Activated naive CD8-positive, alpha-beta T cell treated with anti-CD3 and anti-CD28 coated beads, Interleukin-2, amount 50 U/mL, for 24 hours (primary cell): ENCODE measurements around the gene ISL2.
"Not testable (repeated sequence)": the region's sequence is repeated elsewhere in the genome, so short reads cannot be mapped to it uniquely, and the experiment has no call there.

Source experiments
- ATAC-seq: fragments of 150-1000 bp; cut with Tn5 transposase; one replicate; pipeline ENCODE4 v1.10.0; 2021
- DNase-seq: peaks from one replicate; pipeline ENCODE4 v3.0.0; 2021
- H3K27ac Mint-ChIP-seq: one replicate; pipeline ENCODE4 v1.8.0; 2021; ENCODE audit warnings: mild to moderate bottlenecking, mixed read lengths
- H3K27me3 Mint-ChIP-seq: one replicate; pipeline ENCODE4 v1.8.0; 2021; ENCODE audit warnings: mixed read lengths
- H3K36me3 Mint-ChIP-seq: one replicate; pipeline ENCODE4 v1.8.0; 2021; ENCODE audit warnings: low read depth, mixed read lengths
- H3K4me1 Mint-ChIP-seq: one replicate; pipeline ENCODE4 v1.8.0; 2021; ENCODE audit warnings: mixed read lengths
- H3K4me3 Mint-ChIP-seq: one replicate; pipeline ENCODE4 v1.8.0; 2021; ENCODE audit warnings: mild to moderate bottlenecking, moderate library complexity, mixed read lengths
- H3K9me3 Mint-ChIP-seq: one replicate; pipeline ENCODE4 v1.8.0; 2021; ENCODE audit warnings: mixed read lengths

ISL2 gene

GRCh38 chr15:76313175-76313567 lies 23.4 kb upstream of the ISL2 start:
- peak overlapping the region; percentile 30 for H3K27ac Mint-ChIP-seq
- H3K27me3 Mint-ChIP-seq, DNase-seq, ATAC-seq, H3K9me3 Mint-ChIP-seq, H3K4me3 Mint-ChIP-seq: not testable (repeated sequence)
- H3K36me3 Mint-ChIP-seq, result peaks cover 11% of the 10 kb centered on the region
- H3K4me1 Mint-ChIP-seq, result peaks cover 32% of the 10 kb centered on the region

- Mint-ChIP-seq H3K4me3 (no peak overlapping the region), H3K9me3 (no peaks in the 10 kb centered on the region), H3K4me1 (peaks cover 26% of the 10 kb centered on the region), H3K27ac (no peak overlapping the region), H3K27me3 (no peaks in the 10 kb centered on the region), H3K36me3 (peaks cover 6% of the 10 kb centered on the region)
- ATAC-seq (no peak), DNase-seq (no peak)
Measured at GRCh38 chr15:76313731-76314130, 22.8 kb upstream of the ISL2 start.

GRCh38 chr15:76320012-76320411 lies 16.6 kb upstream of the ISL2 start:
- Mint-ChIP-seq H3K4me3 (no peak overlapping the region), H3K9me3 (no peaks in the 10 kb centered on the region), H3K4me1 (no peaks in the 10 kb centered on the region), H3K27me3 (peaks cover 28% of the 10 kb centered on the region), H3K27ac (no peak overlapping the region), H3K36me3 (no peaks in the 10 kb centered on the region)
- DNase-seq (no peak), ATAC-seq (no peak)

GRCh38 chr15:76321171-76321570 lies 15.4 kb upstream of the ISL2 start:
- H3K9me3 Mint-ChIP-seq, result no peaks in the 10 kb centered on the region
- H3K36me3 Mint-ChIP-seq, result no peaks in the 10 kb centered on the region
- no peak overlapping the region for H3K4me3 Mint-ChIP-seq
- ATAC-seq (no peak), DNase-seq (no peak)
- H3K27me3 Mint-ChIP-seq, result peaks cover 31% of the 10 kb centered on the region
- H3K4me1 Mint-ChIP-seq, result no peaks in the 10 kb centered on the region
- H3K27ac Mint-ChIP-seq, result no peak overlapping the region

GRCh38 chr15:76321602-76322001 lies 15.0 kb upstream of the ISL2 start:
- DNase-seq (no peak), ATAC-seq (no peak)
- no peaks in the 10 kb centered on the region for H3K36me3 Mint-ChIP-seq
- no peak overlapping the region for H3K27ac Mint-ChIP-seq
- peaks cover 32% of the 10 kb centered on the region for H3K27me3 Mint-ChIP-seq
- no peaks in the 10 kb centered on the region for H3K4me1 Mint-ChIP-seq
- no peaks in the 10 kb centered on the region for H3K9me3 Mint-ChIP-seq
- H3K4me3 Mint-ChIP-seq, result no peak overlapping the region

- no peaks in the 10 kb centered on the region for H3K4me1 Mint-ChIP-seq
- no peak for DNase-seq
- H3K27me3 Mint-ChIP-seq, result peaks cover 43% of the 10 kb centered on the region
- no peaks in the 10 kb centered on the region for H3K9me3 Mint-ChIP-seq
- H3K36me3 Mint-ChIP-seq, result no peaks in the 10 kb centered on the region
- no peak overlapping the region for H3K4me3 Mint-ChIP-seq
- H3K27ac Mint-ChIP-seq, result no peak overlapping the region
- no peak for ATAC-seq
Measured at GRCh38 chr15:76324066-76324465, 12.5 kb upstream of the ISL2 start.

- H3K4me3 Mint-ChIP-seq, result no peak overlapping the region
- ATAC-seq (no peak), DNase-seq (no peak)
- H3K27me3 Mint-ChIP-seq, result peaks cover 52% of the 10 kb centered on the region
- no peak overlapping the region for H3K27ac Mint-ChIP-seq
- no peaks in the 10 kb centered on the region for H3K36me3 Mint-ChIP-seq
- no peaks in the 10 kb centered on the region for H3K4me1 Mint-ChIP-seq
- H3K9me3 Mint-ChIP-seq, result no peaks in the 10 kb centered on the region
Measured at GRCh38 chr15:76325704-76326103, 10.9 kb upstream of the ISL2 start.

- DNase-seq (no peak), ATAC-seq (no peak)
- Mint-ChIP-seq H3K27ac (no peak overlapping the region), H3K4me3 (no peak overlapping the region), H3K9me3 (no peaks in the 10 kb centered on the region), H3K4me1 (no peaks in the 10 kb centered on the region), H3K27me3 (peaks cover 49% of the 10 kb centered on the region), H3K36me3 (no peaks in the 10 kb centered on the region)
Measured at GRCh38 chr15:76327191-76328105, 9.1 kb upstream of the ISL2 start.

GRCh38 chr15:76328106-76328696 lies 8.4 kb upstream of the ISL2 start:
- H3K4me3 Mint-ChIP-seq, result no peak overlapping the region
- ATAC-seq, result no peak
- H3K27ac Mint-ChIP-seq, result no peak overlapping the region
- no peaks in the 10 kb centered on the region for H3K9me3 Mint-ChIP-seq
- peaks cover 48% of the 10 kb centered on the region for H3K27me3 Mint-ChIP-seq
- no peaks in the 10 kb centered on the region for H3K4me1 Mint-ChIP-seq
- DNase-seq, result no peak
- no peaks in the 10 kb centered on the region for H3K36me3 Mint-ChIP-seq

- no peak for ATAC-seq
- Mint-ChIP-seq H3K4me3 (no peak overlapping the region), H3K27me3 (peaks cover 45% of the 10 kb centered on the region)
Measured at GRCh38 chr15:76328958-76329357, 7.6 kb upstream of the ISL2 start.

GRCh38 chr15:76330080-76330680 lies 6.4 kb upstream of the ISL2 start:
- ATAC-seq (no peak), DNase-seq (no peak)
- peaks cover 54% of the 10 kb centered on the region for H3K27me3 Mint-ChIP-seq
- H3K36me3 Mint-ChIP-seq, result no peaks in the 10 kb centered on the region
- no peaks in the 10 kb centered on the region for H3K9me3 Mint-ChIP-seq
- no peak overlapping the region for H3K4me3 Mint-ChIP-seq
- no peak overlapping the region for H3K27ac Mint-ChIP-seq
- H3K4me1 Mint-ChIP-seq, result peaks cover 2% of the 10 kb centered on the region

More at GRCh38 chr15:76328958-76329357, 7.6 kb upstream of the ISL2 start:
- Mint-ChIP-seq H3K36me3 (no peaks in the 10 kb centered on the region), H3K27ac (no peak overlapping the region), H3K9me3 (no peaks in the 10 kb centered on the region), H3K4me1 (no peaks in the 10 kb centered on the region)
- DNase-seq, result no peak

- H3K4me3 Mint-ChIP-seq, result no peak overlapping the region
- H3K4me1 Mint-ChIP-seq, result peaks cover 23% of the 10 kb centered on the region
- H3K27me3 Mint-ChIP-seq, result peaks cover 67% of the 10 kb centered on the region
- DNase-seq (no peak), ATAC-seq (no peak)
- no peaks in the 10 kb centered on the region for H3K36me3 Mint-ChIP-seq
- H3K27ac Mint-ChIP-seq, result no peak overlapping the region
- no peaks in the 10 kb centered on the region for H3K9me3 Mint-ChIP-seq
Measured at GRCh38 chr15:76332796-76333195, 3.8 kb upstream of the ISL2 start.

- no peaks in the 10 kb centered on the region for H3K36me3 Mint-ChIP-seq
- H3K4me3 Mint-ChIP-seq, result no peak overlapping the region
- H3K27ac Mint-ChIP-seq, result no peak overlapping the region
- DNase-seq, result no peak
- ATAC-seq, result no peak
- H3K27me3 Mint-ChIP-seq, result peaks cover 64% of the 10 kb centered on the region
- peaks cover 23% of the 10 kb centered on the region for H3K4me1 Mint-ChIP-seq
- H3K9me3 Mint-ChIP-seq, result no peaks in the 10 kb centered on the region
Measured at GRCh38 chr15:76333309-76333708, 3.3 kb upstream of the ISL2 start.

- DNase-seq (no peak), ATAC-seq (no peak)
- H3K27ac Mint-ChIP-seq, result no peak overlapping the region
- H3K4me3 Mint-ChIP-seq, result no peak overlapping the region
- peaks cover 69% of the 10 kb centered on the region for H3K27me3 Mint-ChIP-seq
- no peaks in the 10 kb centered on the region for H3K9me3 Mint-ChIP-seq
- peaks cover 29% of the 10 kb centered on the region for H3K4me1 Mint-ChIP-seq
- H3K36me3 Mint-ChIP-seq, result no peaks in the 10 kb centered on the region
Measured at GRCh38 chr15:76333720-76334437, 2.7 kb upstream of the ISL2 start.
